Left ventricle myocardium inferior (tissue), 1 donor: ENCODE data around the gene TOX4. TPM values are rescaled to one million over a fixed set of nuclear protein-coding genes. Genes with fewer than 3 reads are reported as not detected.
A peak's percentile ranks its signal among the peaks of the same experiment; 100 is the strongest.

Source experiments
- DNase-seq: peaks from one replicate; pipeline ENCODE4 v3.0.0-alpha.2; 2020
- H3K27ac ChIP-seq: fragments of 200-600 bp; replicated peaks from 2 replicates; pipeline ENCODE4 v1.8.0; 2021
- H3K27me3 ChIP-seq: fragments of 200-600 bp; 2 replicates; pipeline ENCODE4 v1.8.0; 2021; ENCODE audit warnings: low read depth
- H3K36me3 ChIP-seq: fragments of 200-600 bp; 2 replicates; pipeline ENCODE4 v1.8.0; 2021
- H3K4me1 ChIP-seq: fragments of 200-600 bp; 2 replicates; pipeline ENCODE4 v1.8.0; 2021
- H3K4me3 ChIP-seq: fragments of 200-600 bp; 2 replicates; pipeline ENCODE4 v1.8.0; 2021; ENCODE audit warnings: mild to moderate bottlenecking, moderate library complexity
- H3K9me3 ChIP-seq: fragments of 200-600 bp; replicated peaks from 2 replicates; pipeline ENCODE4 v1.8.0; 2021
- CTCF ChIP-seq: fragments of 200-600 bp; IDR thresholded peaks from 2 replicates; pipeline ENCODE4 v1.8.0; 2021; ENCODE audit warnings: antibody characterized with exemption, mild to moderate bottlenecking, borderline replicate concordance
- intact Hi-C: fragments of 100-400 bp; cut with micrococcal nuclease; formaldehyde crosslinking; loops from one replicate; pipeline ENCODE4 v1.11.0; 2022
- total RNA-seq: library from RNA; stranded (reverse); fragmentation: NEBNext Ultra II Directional; extraction: Animal tissue kit (Norgen Biotek cat#: 25700); gene quantifications from one replicate; pipeline ENCODE4 v1.2.1, GENCODE V29; 2021
- donor health status: DM: no; HTN: yes; CAD: no; lungs with severe emphysema.

The TOX4 gene
- total RNA-seq, 1 donor from 2014 or later: 84.8 TPM

- no peak overlapping the region for H3K4me3 ChIP-seq
- TF ChIP-seq CTCF: no peak
- H3K27me3 ChIP-seq: no peaks in the 10 kb centered on the region
- H3K9me3 ChIP-seq: no peaks in the 10 kb centered on the region
- DNase-seq: no peak
- no peaks in the 10 kb centered on the region for H3K4me1 ChIP-seq
- H3K36me3 ChIP-seq: peaks cover 58% of the 10 kb centered on the region
- intact Hi-C loops: no loop called here
- H3K27ac ChIP-seq: no peak overlapping the region
Measured at GRCh38 chr14:21467616-21468015, 9.4 kb upstream of the TOX4 start.

- intact Hi-C loops: no loop called here
- Histone ChIP-seq H3K27me3 (no peaks in the 10 kb centered on the region), H3K9me3 (no peaks in the 10 kb centered on the region), H3K36me3 (peaks cover 31% of the 10 kb centered on the region), H3K27ac (peak overlapping the region; percentile 91), H3K4me3 (peak overlapping the region; percentile 94), H3K4me1 (peaks cover 36% of the 10 kb centered on the region)
- TF ChIP-seq CTCF: no peak
- DNase-seq: no peak
Measured at GRCh38 chr14:21475767-21476522, 1.1 kb upstream of the TOX4 start.

- H3K4me3 ChIP-seq: peak overlapping the region; percentile 94
- H3K4me1 ChIP-seq: peaks cover 36% of the 10 kb centered on the region
- no peak for TF ChIP-seq CTCF
- intact Hi-C loops: no loop called here
- no peaks in the 10 kb centered on the region for H3K9me3 ChIP-seq
- H3K27ac ChIP-seq: peak overlapping the region; percentile 91
- H3K36me3 ChIP-seq: peaks cover 31% of the 10 kb centered on the region
- peak; percentile 88 for DNase-seq
- H3K27me3 ChIP-seq: no peaks in the 10 kb centered on the region
Measured at GRCh38 chr14:21476523-21476924, 471 bp upstream of the TOX4 start.

GRCh38 chr14:21486640-21487087 is 9.7 kb downstream of the TOX4 start:
- intact Hi-C loops: no loop called here
- Histone ChIP-seq H3K4me3 (no peak overlapping the region), H3K4me1 (no peaks in the 10 kb centered on the region), H3K36me3 (peaks cover 56% of the 10 kb centered on the region), H3K9me3 (no peaks in the 10 kb centered on the region), H3K27ac (no peak overlapping the region), H3K27me3 (no peaks in the 10 kb centered on the region)
- DNase-seq: no peak
- no peak for TF ChIP-seq CTCF

GRCh38 chr14:21494902-21495762 is 18.1 kb downstream of the TOX4 start:
- Histone ChIP-seq H3K4me3 (no peak overlapping the region), H3K27me3 (no peaks in the 10 kb centered on the region), H3K9me3 (no peaks in the 10 kb centered on the region), H3K36me3 (peaks cover 98% of the 10 kb centered on the region), H3K4me1 (no peaks in the 10 kb centered on the region), H3K27ac (no peak overlapping the region)
- intact Hi-C loops: no loop called here
- DNase-seq: no peak
- no peak for TF ChIP-seq CTCF
